HG02943 (cell line): Measurements from ENCODE around the gene LACRT.
"Not testable (repeated sequence)": the region's sequence is repeated elsewhere in the genome, so short reads cannot be mapped to it uniquely, and the experiment has no call there.

Experiments
- ATAC-seq: cut with Tn5 transposase; IDR thresholded peaks from one replicate; pipeline ENCODE4 v1.9.1; 2021; ENCODE audit warnings: mild to moderate bottlenecking, low read depth, moderate library complexity; ENCODE audit not compliant: unreplicated experiment

LACRT gene

DNA sequence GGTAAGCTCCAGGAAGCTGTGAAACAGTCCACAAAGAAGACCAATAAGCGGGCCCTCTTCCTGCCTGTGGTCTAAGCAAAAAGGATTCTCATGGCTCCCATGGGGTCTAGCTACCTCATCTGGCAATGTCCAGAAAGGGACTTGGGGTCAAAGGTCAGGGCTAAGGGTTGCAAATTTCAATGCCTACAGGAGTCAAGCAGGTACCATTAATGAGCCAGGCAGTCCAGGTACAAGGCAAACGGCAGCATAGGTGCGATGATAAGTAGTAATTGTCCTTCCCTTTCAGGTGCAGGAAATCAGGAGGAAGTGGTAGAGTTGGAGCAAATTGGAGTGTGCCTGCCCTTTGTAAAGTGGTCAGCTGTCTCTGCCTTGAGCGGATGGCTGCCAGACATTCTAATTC is 6.4 kb upstream of the LACRT start:
- ATAC-seq = no peak

GRCh38 chr12:54639112-54639511 is 4.4 kb upstream of the LACRT start:
- ATAC-seq = not testable (repeated sequence)

DNA sequence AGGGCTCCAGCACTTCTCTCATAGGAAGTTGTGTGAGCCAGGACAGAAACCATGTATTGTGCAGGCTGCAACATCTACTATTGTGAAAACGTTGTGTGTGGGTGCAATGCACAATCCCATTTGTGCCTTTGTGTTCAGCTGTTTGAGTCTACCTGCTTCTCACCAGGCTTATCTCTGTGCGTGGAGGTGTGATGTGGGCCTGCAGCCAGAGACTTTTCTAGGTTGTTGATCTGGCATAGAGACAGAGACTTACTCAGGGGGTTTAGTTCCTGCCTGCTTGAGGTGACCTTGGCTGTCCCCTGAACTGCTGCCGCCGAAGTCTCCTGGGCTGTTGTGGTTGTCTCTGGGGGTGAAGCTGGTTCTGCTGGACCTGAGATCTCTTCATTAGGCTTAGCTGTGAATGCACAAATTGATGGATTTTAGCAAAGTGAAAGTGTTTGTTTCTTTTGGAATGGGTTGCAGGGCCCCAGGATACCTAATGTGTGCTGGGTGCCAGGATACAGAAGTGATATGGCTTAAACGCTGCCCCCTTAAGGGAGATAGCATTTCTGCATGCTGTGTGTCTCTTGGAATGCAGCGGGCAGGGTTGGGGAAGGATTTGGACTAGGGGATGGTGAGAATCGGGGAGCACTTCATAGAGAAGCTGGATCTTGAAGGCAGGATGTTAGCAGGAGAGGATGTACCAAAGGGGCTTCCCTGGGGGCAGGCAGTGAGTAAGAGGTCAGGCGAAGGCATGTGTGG is 2.5 kb downstream of the LACRT start:
- ATAC-seq = no peak

DNA sequence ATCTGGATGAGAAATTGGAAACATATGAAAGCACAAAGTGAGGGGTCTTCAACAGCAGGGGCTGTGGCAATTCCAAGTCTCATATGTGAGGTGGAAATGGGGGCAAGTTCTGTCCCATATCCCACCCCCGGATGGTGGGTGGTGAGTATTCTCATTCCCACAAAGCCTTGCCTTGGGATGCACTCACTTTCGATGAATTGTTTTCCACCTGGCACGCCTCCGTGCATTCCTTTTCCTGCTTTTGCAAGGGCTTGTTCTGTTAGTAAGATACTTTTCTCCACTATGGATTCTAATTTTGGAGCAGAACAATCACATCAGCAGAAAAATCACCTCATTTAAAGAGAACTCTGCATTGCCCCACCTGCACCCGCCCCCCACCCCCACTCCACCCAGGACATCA is 3.1 kb downstream of the LACRT start:
- ATAC-seq = no peak

DNA sequence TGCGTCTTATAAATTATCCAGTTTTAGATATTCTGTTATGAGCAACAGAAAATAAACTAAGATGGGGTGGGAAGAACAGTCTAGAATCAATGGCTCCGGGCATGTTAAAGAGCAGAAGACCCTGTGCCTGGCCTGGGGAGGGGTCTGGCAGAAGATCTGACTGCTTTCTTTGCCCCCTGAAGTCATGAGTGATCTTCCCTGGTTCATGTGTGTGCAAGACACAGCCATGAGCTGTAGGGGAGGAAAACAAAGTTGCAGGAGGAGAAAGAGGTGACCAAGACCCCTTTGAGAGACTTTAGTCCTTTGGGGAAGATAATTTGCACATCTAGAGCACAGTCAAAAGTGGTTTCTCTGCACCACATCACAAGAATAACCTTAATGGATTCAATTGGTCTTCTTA is 4.8 kb downstream of the LACRT start:
- no peak for ATAC-seq

GRCh38 chr12:54628186-54628846 is 6.4 kb downstream of the LACRT start:
- ATAC-seq = no peak

DNA sequence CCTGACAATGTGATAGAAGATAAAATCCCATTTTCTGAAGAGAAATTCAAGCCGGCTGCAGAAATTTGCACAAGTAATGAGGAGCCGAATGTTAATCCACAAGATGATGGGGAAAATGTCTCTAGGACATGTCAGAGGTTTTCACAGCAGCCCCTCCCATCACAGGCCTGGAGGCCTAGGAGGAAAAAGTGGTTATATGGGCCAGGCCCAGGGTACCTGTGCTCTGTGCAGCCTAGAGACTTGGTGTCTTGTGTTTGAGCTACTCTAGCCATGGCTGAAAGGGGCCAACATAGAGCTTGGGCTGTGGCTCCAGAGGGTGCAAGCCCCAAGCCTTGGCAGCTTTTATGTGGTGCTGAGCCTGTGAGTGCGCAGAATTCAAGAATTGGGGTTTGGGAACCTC is 7.4 kb downstream of the LACRT start:
- no peak for ATAC-seq

DNA sequence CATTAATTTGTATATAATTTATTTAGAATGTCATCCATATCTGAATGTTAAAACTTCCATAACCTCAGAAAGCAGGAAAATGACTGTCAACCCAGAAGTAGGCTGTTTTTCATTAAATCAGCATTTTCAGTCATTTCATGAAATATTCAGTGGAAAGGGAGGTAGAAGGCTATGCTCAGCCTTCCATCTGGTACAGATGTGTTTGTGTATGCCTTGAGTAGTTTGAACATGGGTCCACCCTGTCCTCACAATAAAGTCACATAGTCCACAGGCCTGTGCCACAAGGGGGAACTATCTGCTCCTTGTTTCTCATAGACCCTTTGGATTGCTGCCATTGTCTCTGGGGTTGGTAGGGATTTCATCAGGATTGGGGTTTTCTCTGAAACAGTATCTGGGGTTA is 9.1 kb downstream of the LACRT start:
- ATAC-seq = no peak

DNA sequence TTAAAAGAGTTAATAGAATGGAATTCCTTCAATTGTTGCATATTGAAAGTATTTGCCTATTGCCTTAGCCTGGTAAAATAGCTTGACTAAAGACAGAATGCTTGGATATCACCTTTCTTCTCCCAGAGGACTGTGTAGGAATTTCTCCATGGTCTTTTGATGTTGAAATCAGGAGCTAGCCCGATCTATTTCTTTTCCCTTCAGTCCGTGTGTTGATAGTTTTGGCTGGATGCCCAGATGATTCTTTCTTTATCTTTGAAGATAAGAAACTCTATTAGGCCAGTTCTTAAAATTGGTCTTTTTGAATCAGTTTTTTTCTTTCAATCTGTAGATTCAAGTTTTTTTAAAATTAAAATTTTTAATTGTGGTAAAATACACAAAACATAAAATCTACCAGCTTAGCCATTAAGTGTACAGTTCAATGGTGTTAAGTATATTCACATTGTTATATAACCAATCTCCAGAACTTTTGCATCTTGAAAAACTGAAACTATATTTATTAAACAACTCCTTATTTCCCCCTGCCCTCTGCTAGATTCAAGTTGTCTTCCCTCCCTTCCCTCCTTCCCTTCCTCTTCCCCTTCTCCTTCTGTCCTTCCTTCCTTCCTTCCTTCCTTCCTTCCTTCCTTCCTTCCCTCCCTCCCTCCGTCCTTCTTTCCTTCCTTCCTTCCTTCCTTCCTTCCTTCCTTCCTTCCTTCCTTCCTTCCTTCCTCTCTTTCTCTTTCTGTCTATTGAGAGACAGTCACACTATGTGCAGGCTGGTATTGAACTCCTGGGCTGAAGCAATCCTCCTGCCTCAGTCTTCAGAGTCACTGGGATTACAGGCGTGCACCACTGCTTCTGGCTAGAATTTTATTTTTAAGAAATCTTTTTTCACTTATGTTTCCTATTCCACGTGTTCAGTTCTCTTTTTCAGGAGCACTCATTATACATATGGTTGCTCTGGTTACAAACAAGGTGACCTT is 10.1 kb downstream of the LACRT start:
- no peak for ATAC-seq

DNA sequence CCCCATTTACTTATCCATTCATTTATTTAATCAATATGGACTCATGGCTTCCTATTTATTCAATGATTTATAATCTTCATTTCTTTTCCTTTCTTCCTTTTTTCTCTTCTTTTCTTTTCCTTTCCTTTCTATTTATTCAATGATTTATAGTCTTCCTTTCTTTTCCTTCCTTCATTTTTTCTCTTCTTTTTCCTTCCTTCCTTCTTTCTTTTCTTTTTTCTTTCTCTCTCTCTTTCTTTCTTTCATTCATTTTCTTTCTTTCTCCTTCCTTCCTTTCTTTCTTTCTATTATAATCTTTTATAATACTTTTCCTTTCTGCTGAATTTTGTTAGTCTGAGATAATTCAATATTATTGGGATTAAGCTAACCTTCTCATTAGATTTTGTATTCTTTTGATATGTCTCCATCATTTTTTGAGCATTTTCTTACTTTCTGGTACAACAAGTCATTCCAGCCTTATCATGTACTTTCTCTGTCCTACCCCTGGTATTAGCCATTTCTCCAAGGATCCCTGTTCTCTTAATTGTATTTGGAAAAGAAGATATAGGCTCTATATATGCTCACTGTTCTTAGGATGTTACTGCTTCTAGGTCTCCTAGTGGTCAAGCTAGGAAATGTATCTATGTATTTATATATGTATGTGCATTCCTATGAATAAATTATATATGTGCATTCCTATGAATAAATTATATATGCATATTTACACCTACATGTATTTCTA is 12.1 kb downstream of the LACRT start:
- ATAC-seq = no peak

- no peak for ATAC-seq
Observed at GRCh38 chr12:54616933-54617680, 17.6 kb downstream of the LACRT start.

- ATAC-seq = no peak
Observed at GRCh38 chr12:54612225-54612750, 22.4 kb downstream of the LACRT start.

DNA sequence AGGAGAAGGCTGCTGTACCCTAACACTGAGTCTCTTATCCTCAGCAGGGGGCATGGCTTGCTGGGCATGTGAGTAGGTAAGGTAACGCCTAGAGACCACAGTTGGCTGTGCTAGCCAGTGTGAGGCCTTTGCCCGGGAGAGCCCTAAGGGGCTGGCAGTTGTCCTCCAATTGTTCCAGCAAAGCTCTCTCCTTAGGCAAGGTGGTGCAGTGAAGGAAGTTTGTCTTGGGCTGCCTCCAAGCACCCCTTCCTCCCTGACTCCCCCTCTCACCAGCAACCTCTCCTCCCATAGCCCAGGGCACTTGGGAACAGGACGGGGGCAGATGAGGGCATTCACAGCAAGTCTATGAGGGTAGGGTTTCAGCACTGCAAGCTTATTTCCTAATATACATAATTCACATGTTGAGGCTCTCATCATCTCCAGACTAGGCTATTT is 23.0 kb downstream of the LACRT start:
- no peak for ATAC-seq

DNA sequence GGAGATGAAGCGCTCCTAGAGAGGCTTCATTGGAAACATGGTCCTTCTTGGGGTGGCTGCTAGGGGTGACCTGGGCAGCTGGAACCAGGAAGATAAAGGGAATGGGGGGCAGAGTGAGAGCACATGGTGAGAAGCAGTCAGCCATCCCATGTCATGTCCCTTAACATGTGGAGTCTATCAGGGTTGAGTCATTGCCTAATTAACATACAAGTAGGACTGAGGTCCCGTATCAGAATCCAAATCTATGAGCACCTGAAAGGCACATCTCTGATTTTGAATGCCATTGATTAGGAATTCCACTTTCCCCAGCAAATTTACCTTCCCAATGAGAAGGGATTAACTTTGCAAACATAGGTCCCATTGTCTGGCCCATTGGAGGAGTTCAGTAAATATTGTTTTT is 25.9 kb downstream of the LACRT start:
- ATAC-seq = no peak

GRCh38 chr12:54608156-54608555 is 26.5 kb downstream of the LACRT start:
- ATAC-seq = no peak

DNA sequence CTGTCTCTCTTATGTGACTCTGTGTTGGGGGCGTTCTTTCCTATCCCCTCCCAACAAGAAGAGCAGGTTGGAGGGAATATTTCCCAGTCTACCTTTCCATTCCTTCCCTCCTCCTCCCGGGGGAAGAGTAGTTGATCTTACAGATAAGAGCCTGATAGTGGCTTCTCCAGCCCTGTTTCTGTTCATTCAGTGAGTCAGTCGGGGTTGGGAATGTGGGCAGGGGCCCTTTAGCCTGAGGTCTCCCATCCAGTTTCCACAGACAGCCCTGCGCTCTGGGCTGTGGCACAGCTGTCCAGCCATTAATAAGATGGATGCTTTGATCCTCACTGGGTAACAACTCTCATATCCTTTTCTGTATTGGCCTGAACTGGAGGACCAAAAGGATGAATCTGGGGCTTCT is 28.1 kb downstream of the LACRT start:
- ATAC-seq = no peak

DNA sequence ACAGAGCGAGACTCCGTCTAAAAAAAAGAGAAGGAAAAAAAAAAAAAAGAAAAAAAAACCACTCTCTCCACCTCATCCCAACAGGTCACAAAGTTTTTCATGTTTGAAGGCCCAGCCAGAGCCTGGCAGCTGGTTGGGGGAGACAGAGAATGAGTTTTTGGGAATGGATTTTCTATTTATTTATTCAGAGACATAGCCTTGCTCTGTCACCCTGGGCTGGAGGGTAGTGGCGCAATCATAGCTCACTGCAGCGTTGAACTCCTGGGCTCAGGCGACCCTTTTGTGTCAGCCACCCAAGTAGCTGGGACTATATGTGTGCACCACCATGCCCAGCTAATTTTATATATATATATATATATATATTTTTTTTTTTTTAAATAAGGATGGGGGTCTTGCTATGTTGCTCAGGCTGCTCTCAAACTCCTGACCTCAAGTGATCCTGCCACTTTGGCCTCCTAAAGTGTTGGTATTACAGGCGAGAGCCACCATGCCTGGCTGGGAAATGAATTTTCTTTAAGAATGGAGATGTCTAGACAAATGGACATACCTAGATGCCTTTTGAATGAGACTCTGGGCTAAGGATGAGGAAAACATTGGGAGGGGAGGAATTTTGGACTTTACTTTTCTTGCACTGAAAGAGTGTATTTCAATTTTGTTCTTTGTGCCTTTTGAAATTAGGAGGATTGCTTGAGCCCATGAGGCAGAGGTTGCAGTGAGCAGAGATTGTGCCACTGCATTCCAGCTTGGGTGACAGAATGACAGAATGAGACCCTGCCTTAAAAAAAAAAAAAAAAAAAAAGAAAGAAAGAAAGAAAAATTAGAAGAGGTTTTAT is 29.3 kb downstream of the LACRT start:
- ATAC-seq = no peak

GRCh38 chr12:54604436-54604835 is 30.3 kb downstream of the LACRT start:
- ATAC-seq = no peak

DNA sequence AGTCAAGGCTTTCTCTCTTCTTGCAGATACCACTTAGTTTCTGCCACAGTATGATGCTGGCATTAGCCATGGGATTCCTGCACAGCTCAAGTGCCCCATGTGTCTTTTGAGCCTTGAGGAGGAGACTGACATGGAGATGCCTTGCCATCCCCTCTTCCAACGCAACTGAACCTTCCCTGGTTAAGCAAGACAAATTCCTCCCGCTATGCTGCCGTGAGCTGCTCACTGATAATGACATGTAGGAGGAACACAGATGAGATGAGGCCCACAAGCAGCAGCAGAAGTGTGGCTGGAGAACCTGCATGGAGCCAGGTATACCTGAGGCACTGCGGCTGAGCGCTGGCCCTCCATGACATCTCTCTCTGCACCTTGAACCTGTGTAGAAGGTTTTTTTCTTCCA is 30.8 kb downstream of the LACRT start:
- no peak for ATAC-seq
